PC-9 (cell line): ENCODE data around the gene PTGER3. TPM values are rescaled to one million over a fixed set of nuclear protein-coding genes. Genes with fewer than 3 reads are reported as not detected.

Experiments used
- BruUV-seq: library from RNA; stranded (reverse); fragments of 400-500 nt; replicated peaks from 2 replicates; lab custom pipeline; 2021; lab: Mats Ljungman, UMichigan
- CTCF ChIA-PET: fragments of 300-600 bp; sonication (Branson Sonifier 250); formaldehyde crosslinking; loops from one replicate; lab custom pipeline; 2022; ENCODE audit warnings: antibody characterized with exemption; lab: Charles Lee
- POLR2A ChIA-PET: fragments of 300-600 bp; sonication (Branson Sonifier 250); formaldehyde crosslinking; loops from one replicate; lab custom pipeline; 2022; ENCODE audit warnings: antibody characterized with exemption; ENCODE audit not compliant: unreplicated experiment; lab: Charles Lee
- DNase-seq, 2 experiments: peaks; one replicate each; pipeline versions ENCODE4 v3.0.0 to v3.0.0-alpha.2; 2015 to 2022; ENCODE audit warnings: mixed read lengths in 1 of 2
- H2AFZ ChIP-seq: fragments of 200-600 bp; sonication (generic); 2 replicates; pipeline ENCODE4 v1.8.1; 2017; ENCODE audit warnings: antibody characterized with exemption
- H3F3A ChIP-seq: fragments of 200-600 bp; sonication (generic); 2 replicates; pipeline ENCODE4 v1.8.1; 2017; ENCODE audit warnings: antibody characterized with exemption, mild to moderate bottlenecking, low read depth; ENCODE audit not compliant: insufficient read depth
- H3K27ac ChIP-seq: fragments of 200-600 bp; sonication (generic); 2 replicates; pipeline ENCODE4 v1.6.1; 2016; ENCODE audit warnings: mixed run types
- H3K27me3 ChIP-seq: fragments of 200-600 bp; sonication (generic); 2 replicates; pipeline ENCODE4 v1.6.1; 2016; ENCODE audit warnings: low read depth, mixed run types; ENCODE audit not compliant: insufficient read depth
- H3K36me3 ChIP-seq: fragments of 200-600 bp; sonication (generic); 2 replicates; pipeline ENCODE4 v1.6.1; 2016; ENCODE audit warnings: low read depth, mixed run types
- H3K4me1 ChIP-seq: fragments of 200-600 bp; sonication (generic); replicated peaks from 2 replicates; pipeline ENCODE4 v1.6.1; 2016; ENCODE audit warnings: mixed run types; ENCODE audit not compliant: insufficient read depth
- H3K4me2 ChIP-seq: fragments of 200-600 bp; sonication (generic); 2 replicates; pipeline ENCODE4 v1.6.1; 2017; ENCODE audit warnings: mixed run types
- H3K4me3 ChIP-seq: fragments of 200-600 bp; sonication (generic); 2 replicates; pipeline ENCODE4 v1.6.1; 2016; ENCODE audit warnings: mixed run types
- H3K79me2 ChIP-seq: fragments of 200-600 bp; sonication (generic); 2 replicates; pipeline ENCODE4 v1.6.1; 2017; ENCODE audit warnings: low read depth, mixed run types
- H3K9me2 ChIP-seq: fragments of 200-600 bp; sonication (generic); 2 replicates; pipeline ENCODE4 v1.8.1; 2017; ENCODE audit warnings: mild to moderate bottlenecking; ENCODE audit not compliant: insufficient read depth
- H3K9me3 ChIP-seq: fragments of 200-600 bp; sonication (generic); 2 replicates; pipeline ENCODE4 v1.8.1; 2016; ENCODE audit warnings: low read depth; ENCODE audit not compliant: insufficient read depth
- H4K20me1 ChIP-seq: fragments of 200-600 bp; sonication (generic); 2 replicates; pipeline ENCODE4 v1.8.1; 2017; ENCODE audit not compliant: insufficient read depth
- EZH2 ChIP-seq: fragments of 200-600 bp; sonication (generic); IDR thresholded peaks from 2 replicates; pipeline ENCODE4 v1.8.0; 2017; ENCODE audit warnings: antibody characterized with exemption, low read depth
- intact Hi-C: fragments of 100-400 bp; cut with micrococcal nuclease; formaldehyde crosslinking; loops from one replicate; pipeline ENCODE4 v1.10.0; 2022; ENCODE audit not compliant: unreplicated experiment
- total RNA-seq: library from RNA; stranded (reverse); gene quantifications from 2 replicates; pipeline ENCODE4 v1.2.3, GENCODE V29; 2021
- TF ChIP-seq, protein P1 (sequence below): fragments of 200-600 bp; sonication (generic); conservative IDR thresholded peaks from 2 replicates; pipeline ENCODE4 v1.6.1; 2017; ENCODE audit warnings: mixed run types, antibody characterized with exemption, mild to moderate bottlenecking, moderate library complexity

Gene PTGER3
- total RNA-seq, 1 experiment from 2014 or later = 0.13 TPM

- no peak overlapping the region for H3K27ac ChIP-seq
- no peaks in the 10 kb centered on the region for H4K20me1 ChIP-seq
- no peak overlapping the region for H3K4me3 ChIP-seq
- no peaks in the 10 kb centered on the region for H3K9me3 ChIP-seq
- no peaks in the 10 kb centered on the region for H3K36me3 ChIP-seq
- no peak for TF ChIP-seq EZH2
- TF ChIP-seq, protein P1, sequence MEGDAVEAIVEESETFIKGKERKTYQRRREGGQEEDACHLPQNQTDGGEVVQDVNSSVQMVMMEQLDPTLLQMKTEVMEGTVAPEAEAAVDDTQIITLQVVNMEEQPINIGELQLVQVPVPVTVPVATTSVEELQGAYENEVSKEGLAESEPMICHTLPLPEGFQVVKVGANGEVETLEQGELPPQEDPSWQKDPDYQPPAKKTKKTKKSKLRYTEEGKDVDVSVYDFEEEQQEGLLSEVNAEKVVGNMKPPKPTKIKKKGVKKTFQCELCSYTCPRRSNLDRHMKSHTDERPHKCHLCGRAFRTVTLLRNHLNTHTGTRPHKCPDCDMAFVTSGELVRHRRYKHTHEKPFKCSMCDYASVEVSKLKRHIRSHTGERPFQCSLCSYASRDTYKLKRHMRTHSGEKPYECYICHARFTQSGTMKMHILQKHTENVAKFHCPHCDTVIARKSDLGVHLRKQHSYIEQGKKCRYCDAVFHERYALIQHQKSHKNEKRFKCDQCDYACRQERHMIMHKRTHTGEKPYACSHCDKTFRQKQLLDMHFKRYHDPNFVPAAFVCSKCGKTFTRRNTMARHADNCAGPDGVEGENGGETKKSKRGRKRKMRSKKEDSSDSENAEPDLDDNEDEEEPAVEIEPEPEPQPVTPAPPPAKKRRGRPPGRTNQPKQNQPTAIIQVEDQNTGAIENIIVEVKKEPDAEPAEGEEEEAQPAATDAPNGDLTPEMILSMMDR = no peak
- BruUV-seq = no TSS peak
- no peak for DNase-seq
- no peaks in the 10 kb centered on the region for H3F3A ChIP-seq
- H3K79me2 ChIP-seq = no peaks in the 10 kb centered on the region
- ChIA-PET CTCF (no interaction called here), POLR2A (no interaction called here)
- H3K4me1 ChIP-seq = no peaks in the 10 kb centered on the region
- no peak overlapping the region for H3K4me2 ChIP-seq
- H3K27me3 ChIP-seq = no peaks in the 10 kb centered on the region
- no peak overlapping the region for H2AFZ ChIP-seq
- intact Hi-C loops = no loop called here
- H3K9me2 ChIP-seq = no peaks in the 10 kb centered on the region
These were observed 70.0 kb downstream of the PTGER3 start for GRCh38 chr1:70977575-70977974.

DNA sequence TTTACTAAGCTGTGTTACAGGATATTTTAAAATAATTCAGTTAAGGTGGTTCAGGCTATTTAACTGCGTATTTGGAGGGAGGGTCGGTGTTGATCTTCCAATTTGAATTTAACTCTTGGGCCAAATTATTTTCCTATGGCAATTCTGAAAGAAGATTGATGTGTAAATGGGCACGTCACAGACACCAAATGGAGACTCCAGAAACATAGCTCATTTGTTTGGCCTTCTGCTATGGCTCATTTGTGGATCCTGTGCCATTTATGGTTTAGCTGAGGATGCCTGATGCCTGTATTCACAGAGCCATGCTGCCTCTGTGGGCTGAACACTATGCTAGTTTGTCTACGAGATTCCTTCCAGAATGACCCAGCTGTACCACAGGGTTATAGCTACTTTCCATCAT is 70.6 kb downstream of the PTGER3 start:
- no peak for DNase-seq
- Histone ChIP-seq H3K36me3 (no peaks in the 10 kb centered on the region), H3K4me1 (no peaks in the 10 kb centered on the region), H3K27ac (no peak overlapping the region), H3K9me2 (no peaks in the 10 kb centered on the region), H3K27me3 (no peaks in the 10 kb centered on the region), H4K20me1 (no peaks in the 10 kb centered on the region), H3K4me3 (no peak overlapping the region), H3K4me2 (no peak overlapping the region), H3K9me3 (no peaks in the 10 kb centered on the region), H3F3A (no peaks in the 10 kb centered on the region), H3K79me2 (no peaks in the 10 kb centered on the region), H2AFZ (no peak overlapping the region)
- ChIA-PET CTCF (no interaction called here), POLR2A (no interaction called here)
- intact Hi-C loops = no loop called here
- TF ChIP-seq EZH2 = no peak
- TF ChIP-seq, protein P1 = no peak
- BruUV-seq = no TSS peak

DNA sequence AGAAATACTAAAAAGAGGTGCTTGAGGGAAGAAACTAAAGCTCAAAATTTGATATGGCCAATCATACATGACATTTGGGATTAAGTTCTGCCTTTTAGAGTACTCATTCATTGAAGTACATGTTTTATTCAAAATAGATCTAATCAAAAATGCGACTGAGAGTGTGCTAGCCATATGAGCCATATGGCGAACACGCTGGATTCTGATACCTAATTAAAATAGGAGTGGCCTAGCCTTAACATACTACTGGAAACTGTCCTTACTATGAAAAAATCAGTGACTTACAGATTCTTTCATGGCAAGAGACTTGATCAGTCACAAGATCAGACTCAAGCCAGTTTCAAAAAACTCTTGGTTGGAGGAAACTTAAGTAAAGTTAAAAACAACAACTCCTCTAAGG is 73.9 kb downstream of the PTGER3 start:
- POLR2A ChIA-PET = no interaction called here
- H4K20me1 ChIP-seq = no peaks in the 10 kb centered on the region
- DNase-seq = no peak
- H3K79me2 ChIP-seq = no peaks in the 10 kb centered on the region
- H3K27me3 ChIP-seq = no peaks in the 10 kb centered on the region
- H3K4me1 ChIP-seq = no peaks in the 10 kb centered on the region
- CTCF ChIA-PET = no interaction called here
- no peak overlapping the region for H3K4me2 ChIP-seq
- H3F3A ChIP-seq = no peaks in the 10 kb centered on the region
- no peak overlapping the region for H2AFZ ChIP-seq
- intact Hi-C loops = no loop called here
- H3K9me2 ChIP-seq = no peaks in the 10 kb centered on the region
- TF ChIP-seq, protein P1 = no peak
- no peak for TF ChIP-seq EZH2
- H3K27ac ChIP-seq = no peak overlapping the region
- no peak overlapping the region for H3K4me3 ChIP-seq
- BruUV-seq = no TSS peak
- H3K36me3 ChIP-seq = no peaks in the 10 kb centered on the region
- no peaks in the 10 kb centered on the region for H3K9me3 ChIP-seq
